CD8-positive, alpha-beta memory T cell (primary cell): Measurements from ENCODE around the gene TRPM6. TPM values are rescaled to one million over a fixed set of nuclear protein-coding genes. Genes with fewer than 3 reads are reported as not detected.
"Not testable (repeated sequence)": the region's sequence is repeated elsewhere in the genome, so short reads cannot be mapped to it uniquely, and the experiment has no call there.

Experiments
- CTCF ChIA-PET: fragments of 350-600 bp; sonication (Branson Sonifier 250); formaldehyde crosslinking; loops from one replicate; lab custom pipeline; 2021; ENCODE audit warnings: antibody characterized with exemption; lab: Charles Lee
- POLR2A ChIA-PET: fragments of 350-600 bp; sonication (Branson Sonifier 250); formaldehyde crosslinking; loops from one replicate; lab custom pipeline; 2021; ENCODE audit warnings: antibody characterized with exemption; lab: Charles Lee
- DNase-seq, 5 donors: peaks; one replicate each; pipeline versions ENCODE4 v3.0.0 to v3.0.0-alpha.2; 2020 to 2022; ENCODE audit warnings: mixed read lengths in 1 of 5
- H3K27ac ChIP-seq: one replicate; pipeline ENCODE4 v1.7.0; 2013; ENCODE audit warnings: low read depth, mild to moderate bottlenecking, low read length, moderate library complexity
- H3K27me3 ChIP-seq: 2 replicates; pipeline ENCODE4 v1.7.0; 2013; ENCODE audit warnings: low read length, mild to moderate bottlenecking; ENCODE audit not compliant: insufficient read depth, poor library complexity, severe bottlenecking
- H3K36me3 ChIP-seq: 2 replicates; pipeline ENCODE4 v1.7.0; 2013; ENCODE audit warnings: mild to moderate bottlenecking, low read length, moderate library complexity; ENCODE audit not compliant: insufficient read depth
- H3K4me1 ChIP-seq: 2 replicates; pipeline ENCODE4 v1.7.0; 2013; ENCODE audit warnings: mild to moderate bottlenecking, low read length, moderate library complexity; ENCODE audit not compliant: insufficient read depth
- H3K4me3 ChIP-seq: 2 replicates; pipeline ENCODE4 v1.7.0; 2013; ENCODE audit warnings: mild to moderate bottlenecking, low read length
- H3K9me3 ChIP-seq: 2 replicates; pipeline ENCODE4 v1.7.0; 2013; ENCODE audit warnings: mild to moderate bottlenecking, low read length
- H3K27ac Mint-ChIP-seq, 8 donors: one replicate each; pipeline ENCODE4 v1.8.0; 2020 to 2021; ENCODE audit warnings: mixed read lengths in 8 of 8, mild to moderate bottlenecking in 6 of 8, inconsistent platforms in 3 of 8, moderate library complexity in 3 of 8
- H3K27me3 Mint-ChIP-seq, 2 donors: one replicate each; pipeline ENCODE4 v1.8.0; 2020 to 2021; ENCODE audit warnings: mixed read lengths in 2 of 2, mild to moderate bottlenecking in 1 of 2, moderate library complexity in 1 of 2
- H3K36me3 Mint-ChIP-seq, 3 donors: one replicate each; pipeline ENCODE4 v1.8.0; 2020 to 2021; ENCODE audit warnings: mixed read lengths in 3 of 3, inconsistent platforms in 1 of 3, mild to moderate bottlenecking in 1 of 3
- H3K4me1 Mint-ChIP-seq, 3 donors: one replicate each; pipeline ENCODE4 v1.8.0; 2020 to 2021; ENCODE audit warnings: mixed read lengths in 3 of 3, inconsistent platforms in 1 of 3, mild to moderate bottlenecking in 1 of 3
- H3K4me3 Mint-ChIP-seq, 7 donors: one replicate each; pipeline ENCODE4 v1.8.0; 2020 to 2021; ENCODE audit warnings: mixed read lengths in 7 of 7, mild to moderate bottlenecking in 6 of 7, moderate library complexity in 4 of 7, inconsistent platforms in 2 of 7
- H3K9me3 Mint-ChIP-seq, 5 donors: one replicate each; pipeline ENCODE4 v1.8.0; 2020 to 2022; ENCODE audit warnings: mixed read lengths in 5 of 5, mild to moderate bottlenecking in 3 of 5, moderate library complexity in 2 of 5, inconsistent platforms in 1 of 5
- polyA plus RNA-seq: library from polyadenylated mRNA; unstranded; fragments of 300-500 nt; fragmentation: Illumina TruSeq; gene quantifications from one replicate; pipeline ENCODE4 v1.2.3, GENCODE V29; 2021
- total RNA-seq, 2 experiments: library from RNA; stranded (reverse); gene quantifications; one replicate each; pipeline ENCODE4 v1.2.3, GENCODE V29; 2021

The TRPM6 gene
- total and polyA plus RNA-seq, 3 experiments from 2014 or later = not detected

DNA sequence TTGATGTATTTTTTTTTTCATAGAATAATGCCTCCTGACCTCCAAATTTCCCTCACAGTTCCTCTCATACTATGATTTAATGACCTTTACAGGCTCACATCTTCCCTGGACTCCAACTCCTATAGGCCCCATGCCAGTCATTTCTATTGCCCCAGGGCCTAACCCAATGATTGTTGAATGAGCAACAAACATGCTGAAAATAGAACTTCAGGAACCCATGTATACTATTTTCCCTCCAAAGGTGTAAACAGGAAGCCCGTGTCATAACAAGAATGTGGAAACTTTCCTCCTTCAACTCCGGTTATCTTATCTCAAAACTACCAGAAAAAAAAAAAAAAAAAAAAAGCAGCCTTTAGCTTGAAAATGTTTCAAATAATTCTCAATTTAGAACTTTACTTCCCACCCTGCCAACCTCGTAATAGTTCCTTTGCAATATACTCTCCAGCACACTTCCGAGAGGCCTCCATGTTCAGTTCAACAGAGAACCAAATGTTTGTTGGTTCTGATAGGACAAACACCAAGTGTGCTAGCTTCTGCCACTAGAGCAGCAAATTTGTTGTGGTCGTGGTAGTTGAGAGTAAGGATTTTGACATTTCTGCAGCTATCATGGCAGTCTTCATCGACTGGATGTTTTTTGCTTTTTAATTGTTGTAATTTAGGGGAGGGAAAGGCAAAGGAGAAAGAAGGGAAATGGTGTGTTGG, 25.8 kb downstream of the TRPM6 start:
- no peaks in the 10 kb centered on the region for H3K9me3 Mint-ChIP-seq
- no peak for DNase-seq
- H3K27ac Mint-ChIP-seq = peak overlapping the region in 1 of 8 donors; percentile 14
- CTCF ChIA-PET = no interaction called here
- Histone ChIP-seq H3K27ac (no peak overlapping the region), H3K4me1 (no peaks in the 10 kb centered on the region), H3K4me3 (no peak overlapping the region), H3K27me3 (no peaks in the 10 kb centered on the region), H3K36me3 (no peaks in the 10 kb centered on the region), H3K9me3 (no peaks in the 10 kb centered on the region)
- POLR2A ChIA-PET = no interaction called here
- no peaks in the 10 kb centered on the region for H3K36me3 Mint-ChIP-seq
- no peaks in the 10 kb centered on the region for H3K4me1 Mint-ChIP-seq
- peaks cover 0 to 4% of the 10 kb centered on the region in 2 donors for H3K27me3 Mint-ChIP-seq
- H3K4me3 Mint-ChIP-seq = no peak overlapping the region

DNA sequence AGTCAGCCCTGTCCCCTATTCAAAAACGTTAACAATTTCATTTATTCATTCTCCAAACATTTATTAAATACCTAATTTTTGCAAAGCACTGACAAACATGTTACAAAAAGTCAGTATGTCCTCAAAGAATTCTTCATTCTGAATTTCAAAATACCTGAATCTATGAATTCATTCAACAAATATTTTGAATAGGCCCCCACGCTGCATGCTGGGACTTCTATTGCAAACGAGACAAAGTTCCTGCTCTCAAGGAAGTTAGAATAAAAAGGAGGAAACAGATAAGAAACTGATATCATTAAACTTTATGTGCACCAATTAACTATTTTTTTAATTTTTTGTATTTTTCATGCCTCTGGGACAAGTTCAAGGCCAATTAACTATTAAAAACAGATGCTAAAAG, 26.6 kb downstream of the TRPM6 start:
- Histone ChIP-seq H3K27me3 (no peaks in the 10 kb centered on the region), H3K36me3 (no peaks in the 10 kb centered on the region), H3K4me3 (no peak overlapping the region), H3K9me3 (no peaks in the 10 kb centered on the region), H3K27ac (no peak overlapping the region), H3K4me1 (no peaks in the 10 kb centered on the region)
- no peaks in the 10 kb centered on the region for H3K4me1 Mint-ChIP-seq
- no peaks in the 10 kb centered on the region for H3K36me3 Mint-ChIP-seq
- H3K27ac Mint-ChIP-seq = no peak overlapping the region
- H3K4me3 Mint-ChIP-seq = no peak overlapping the region
- ChIA-PET CTCF (no interaction called here), POLR2A (no interaction called here)
- DNase-seq = no peak
- H3K9me3 Mint-ChIP-seq = no peaks in the 10 kb centered on the region
- peaks cover 0 to 4% of the 10 kb centered on the region in 2 donors for H3K27me3 Mint-ChIP-seq

- DNase-seq, H3K9me3 ChIP-seq, H3K4me3 ChIP-seq, H3K4me1 Mint-ChIP-seq, H3K27me3 ChIP-seq, CTCF ChIA-PET, POLR2A ChIA-PET, H3K27ac Mint-ChIP-seq, H3K4me1 ChIP-seq, H3K4me3 Mint-ChIP-seq, H3K27ac ChIP-seq, H3K9me3 Mint-ChIP-seq, H3K36me3 ChIP-seq, H3K27me3 Mint-ChIP-seq, H3K36me3 Mint-ChIP-seq: not testable (repeated sequence)
These were observed 27.5 kb downstream of the TRPM6 start for GRCh38 chr9:74860247-74860646.

DNA sequence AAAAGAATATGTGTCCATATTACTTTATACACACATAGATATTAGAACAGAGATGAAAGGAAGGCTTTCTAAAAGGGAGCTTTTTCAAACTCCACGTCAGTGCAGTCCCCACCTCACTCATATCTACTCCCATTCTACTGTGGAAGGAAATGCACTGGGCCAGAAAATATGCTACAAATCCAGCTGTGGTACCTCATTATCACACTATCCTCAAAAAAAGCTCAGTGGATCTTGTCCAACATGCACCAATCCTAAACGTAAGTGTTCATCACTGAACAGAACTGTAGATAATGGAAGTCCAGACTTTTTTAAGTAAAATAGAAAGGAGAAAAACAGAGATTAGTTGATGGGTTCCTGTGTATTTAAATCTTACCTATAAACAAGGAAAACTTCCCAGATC, 27.9 kb downstream of the TRPM6 start:
- H3K4me1 Mint-ChIP-seq = no peaks in the 10 kb centered on the region
- CTCF ChIA-PET = no interaction called here

GRCh38 chr9:74858751-74859414, 28.8 kb downstream of the TRPM6 start:
- no peak for DNase-seq
- Mint-ChIP-seq H3K27me3 (peaks cover 0 to 4% of the 10 kb centered on the region in 2 donors), H3K4me3 (no peak overlapping the region), H3K27ac (no peak overlapping the region), H3K4me1 (no peaks in the 10 kb centered on the region), H3K9me3 (no peaks in the 10 kb centered on the region), H3K36me3 (no peaks in the 10 kb centered on the region)
- Histone ChIP-seq H3K9me3 (no peaks in the 10 kb centered on the region), H3K27ac (no peak overlapping the region), H3K4me1 (no peaks in the 10 kb centered on the region), H3K36me3 (no peaks in the 10 kb centered on the region), H3K27me3 (no peaks in the 10 kb centered on the region), H3K4me3 (no peak overlapping the region)
- ChIA-PET POLR2A (no interaction called here), CTCF (no interaction called here)

More for the DNA sequence above, 27.9 kb downstream of the TRPM6 start:
- Mint-ChIP-seq H3K27me3 (peaks cover 0 to 4% of the 10 kb centered on the region in 2 donors), H3K27ac (no peak overlapping the region), H3K4me3 (no peak overlapping the region), H3K9me3 (no peaks in the 10 kb centered on the region), H3K36me3 (no peaks in the 10 kb centered on the region)
- no peak for DNase-seq
- no peaks in the 10 kb centered on the region for H3K27me3 ChIP-seq
- no peak overlapping the region for H3K27ac ChIP-seq
- H3K9me3 ChIP-seq = no peaks in the 10 kb centered on the region
- H3K4me3 ChIP-seq = no peak overlapping the region
- no peaks in the 10 kb centered on the region for H3K36me3 ChIP-seq
- POLR2A ChIA-PET = no interaction called here
- H3K4me1 ChIP-seq = no peaks in the 10 kb centered on the region

- ChIA-PET CTCF (no interaction called here), POLR2A (no interaction called here)
- no peak overlapping the region for H3K4me3 ChIP-seq
- H3K4me3 Mint-ChIP-seq = no peak overlapping the region
- no peaks in the 10 kb centered on the region for H3K27me3 ChIP-seq
- H3K9me3 ChIP-seq = no peaks in the 10 kb centered on the region
- H3K27ac Mint-ChIP-seq = no peak overlapping the region
- no peaks in the 10 kb centered on the region for H3K4me1 Mint-ChIP-seq
- no peak for DNase-seq
- no peaks in the 10 kb centered on the region for H3K36me3 Mint-ChIP-seq
- H3K27ac ChIP-seq = no peak overlapping the region
- no peaks in the 10 kb centered on the region for H3K36me3 ChIP-seq
- peaks cover 0 to 4% of the 10 kb centered on the region in 2 donors for H3K27me3 Mint-ChIP-seq
- H3K4me1 ChIP-seq = no peaks in the 10 kb centered on the region
- no peaks in the 10 kb centered on the region for H3K9me3 Mint-ChIP-seq
These were observed 30.7 kb downstream of the TRPM6 start for GRCh38 chr9:74856989-74857388.

DNA sequence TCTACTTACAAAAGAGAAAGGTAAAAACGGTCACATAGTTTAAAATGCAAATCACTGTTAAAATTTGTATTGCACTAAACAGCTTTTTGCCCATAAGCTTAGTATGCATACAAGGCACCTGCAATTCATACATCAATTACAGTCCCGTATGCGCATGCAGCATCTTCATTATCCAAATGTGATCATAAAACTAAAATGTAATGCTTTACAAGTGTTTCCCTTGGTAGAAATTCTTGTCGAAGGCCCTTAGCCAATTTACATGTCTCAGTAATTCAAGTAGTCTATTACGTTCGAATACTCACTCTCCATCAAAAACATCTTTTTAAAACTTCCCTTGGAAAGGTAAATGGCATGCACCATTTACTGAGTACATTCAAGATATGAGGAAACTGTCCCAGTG, 32.6 kb downstream of the TRPM6 start:
- CTCF ChIA-PET = no interaction called here
- no peaks in the 10 kb centered on the region for H3K9me3 ChIP-seq
- H3K36me3 ChIP-seq = no peaks in the 10 kb centered on the region
- POLR2A ChIA-PET = no interaction called here
- Mint-ChIP-seq H3K27ac (no peak overlapping the region), H3K27me3 (peaks cover 0 to 4% of the 10 kb centered on the region in 2 donors), H3K36me3 (no peaks in the 10 kb centered on the region), H3K4me3 (no peak overlapping the region), H3K9me3 (no peaks in the 10 kb centered on the region), H3K4me1 (no peaks in the 10 kb centered on the region)
- no peak overlapping the region for H3K4me3 ChIP-seq
- H3K4me1 ChIP-seq = no peaks in the 10 kb centered on the region
- no peak for DNase-seq
- H3K27me3 ChIP-seq = no peaks in the 10 kb centered on the region
- H3K27ac ChIP-seq = no peak overlapping the region

- H3K9me3 Mint-ChIP-seq, H3K4me1 ChIP-seq, H3K4me3 ChIP-seq, H3K27me3 Mint-ChIP-seq, DNase-seq, H3K27ac Mint-ChIP-seq, H3K4me3 Mint-ChIP-seq, H3K36me3 Mint-ChIP-seq, POLR2A ChIA-PET, H3K27me3 ChIP-seq, H3K27ac ChIP-seq, H3K9me3 ChIP-seq, H3K4me1 Mint-ChIP-seq, H3K36me3 ChIP-seq, CTCF ChIA-PET: not testable (repeated sequence)
These were observed 34.7 kb downstream of the TRPM6 start for GRCh38 chr9:74853024-74853423.
